Activated CD8-positive, alpha-beta T cell treated with anti-CD3 and anti-CD28 coated beads, Interleukin-2, amount 10 ng/mL, durations not matched to agents 7 days and 5 days (primary cell): Measurements from ENCODE around the gene ACADM. TPM values are rescaled to one million over a fixed set of nuclear protein-coding genes. Genes with fewer than 3 reads are reported as not detected.
"Not testable (repeated sequence)": the region's sequence is repeated elsewhere in the genome, so short reads cannot be mapped to it uniquely, and the experiment has no call there.

Experiments
- ATAC-seq: fragments of 150-1000 bp; cut with Tn5 transposase; one replicate; pipeline ENCODE4 v1.10.0; 2021; ENCODE audit warnings: moderate library complexity
- CTCF ChIA-PET: fragments of 350-600 bp; sonication (Branson Sonifier 250); formaldehyde crosslinking; loops from one replicate; lab custom pipeline; 2021; ENCODE audit warnings: antibody characterized with exemption; lab: Charles Lee
- POLR2A ChIA-PET: fragments of 350-600 bp; sonication (Branson Sonifier 250); formaldehyde crosslinking; loops from one replicate; lab custom pipeline; 2021; ENCODE audit warnings: antibody characterized with exemption; lab: Charles Lee
- DNase-seq: peaks from one replicate; pipeline ENCODE4 v3.0.0-alpha.2; 2020
- H3K27ac Mint-ChIP-seq: one replicate; pipeline ENCODE4 v1.8.0; 2021; ENCODE audit warnings: mild to moderate bottlenecking, mixed read lengths
- H3K27me3 Mint-ChIP-seq: one replicate; pipeline ENCODE4 v1.8.0; 2021; ENCODE audit warnings: low read depth, mixed read lengths
- H3K36me3 Mint-ChIP-seq: one replicate; pipeline ENCODE4 v1.8.0; 2021; ENCODE audit warnings: low read depth, mixed read lengths
- H3K4me1 Mint-ChIP-seq: one replicate; pipeline ENCODE4 v1.8.0; 2021; ENCODE audit warnings: low read depth, mixed read lengths
- H3K4me3 Mint-ChIP-seq: one replicate; pipeline ENCODE4 v1.8.0; 2021; ENCODE audit warnings: mild to moderate bottlenecking, mixed read lengths
- H3K9me3 Mint-ChIP-seq: one replicate; pipeline ENCODE4 v1.8.0; 2022; ENCODE audit warnings: mixed read lengths; ENCODE audit not compliant: insufficient read depth
- total RNA-seq, 2 experiments: library from RNA; stranded (reverse); gene quantifications; one replicate each; pipeline ENCODE4 v1.2.3, GENCODE V29; 2021

Gene ACADM
- total RNA-seq, 2 experiments from 2014 or later: 44.7 to 52.1 TPM

DNA sequence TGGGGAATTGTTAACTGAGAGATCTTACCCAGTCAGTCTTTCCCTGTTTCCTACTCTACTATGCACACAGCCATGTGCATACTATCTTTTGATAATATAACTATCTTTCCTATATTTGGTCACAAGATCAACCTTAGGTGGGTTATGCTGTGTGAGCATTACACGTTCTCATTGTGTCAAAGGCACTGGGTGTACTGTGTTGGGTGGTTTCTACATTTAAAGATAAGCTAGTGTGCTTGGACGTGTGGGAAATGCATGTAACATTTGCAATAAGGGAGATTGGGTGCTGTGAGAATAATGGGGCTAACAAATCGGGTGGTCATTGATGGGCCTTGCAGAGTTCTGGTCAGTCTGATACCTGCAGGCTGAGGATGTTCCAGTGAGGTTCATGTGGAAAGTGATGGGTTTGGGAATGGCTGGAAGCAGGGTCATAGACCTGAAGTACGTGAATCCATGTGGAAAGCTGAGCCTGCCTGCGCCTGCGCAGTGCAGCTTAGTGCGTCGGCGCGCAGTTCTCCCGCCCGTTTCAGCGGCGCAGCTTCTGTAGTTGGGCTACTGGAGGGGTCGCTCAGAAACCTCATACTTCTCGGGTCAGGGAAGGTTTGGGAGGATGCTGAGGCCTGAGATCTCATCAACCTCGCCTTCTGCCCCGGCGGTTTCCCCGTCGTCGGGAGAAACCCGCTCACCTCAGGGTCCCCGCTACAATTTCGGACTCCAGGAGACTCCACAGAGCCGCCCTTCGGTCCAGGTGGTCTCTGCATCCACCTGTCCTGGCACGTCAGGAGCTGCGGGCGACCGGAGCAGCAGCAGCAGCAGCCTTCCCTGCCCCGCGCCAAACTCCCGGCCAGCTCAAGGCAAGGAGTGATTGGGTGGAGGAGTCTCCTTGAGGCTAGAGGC is 72.1 kb downstream of the ACADM start, which contains the start of gene MSH4:
Gene MSH4 (plus strand): TSS at position 507 of the 897 bp plus-strand sequence. CDS start 104 bp downstream, at position 611.
- Mint-ChIP-seq H3K27me3 (no peaks in the 10 kb centered on the region), H3K4me3 (no peak within 1 kb of the TSS), H3K4me1 (peaks cover 20% of the 10 kb centered on the region), H3K36me3 (peaks cover 55% of the 10 kb centered on the region), H3K9me3 (no peaks in the 10 kb centered on the region), H3K27ac (no peak within 1 kb of the TSS)
- no peak for DNase-seq
- CTCF ChIA-PET: no interaction called here
- POLR2A ChIA-PET: interaction anchor here (3.3 kb wide), 1 partner anchor 11 kb away, joined by 21 read pairs; the partner anchor contains the start of gene RABGGTB
- ATAC-seq: peak; percentile 31

DNA sequence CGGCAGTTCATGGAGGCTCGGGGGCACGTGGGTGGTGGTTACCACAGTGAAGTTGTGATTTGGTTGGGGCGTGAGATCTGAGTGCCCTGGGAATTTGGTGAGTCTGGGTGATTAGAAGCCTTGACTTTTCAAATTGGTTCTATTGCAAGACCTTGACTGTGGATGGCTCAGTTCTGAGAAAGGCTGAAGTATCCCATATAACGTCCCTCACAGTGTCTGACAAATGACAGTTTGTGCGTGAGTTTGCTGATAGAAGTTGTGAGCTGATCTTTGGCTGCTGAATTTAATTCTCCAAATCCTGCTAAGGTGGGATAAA is 72.7 kb downstream of the ACADM start:
- ChIA-PET CTCF (no interaction called here), POLR2A (interaction anchor here (3.3 kb wide), 1 partner anchor 11 kb away, joined by 21 read pairs; the partner anchor contains the start of gene RABGGTB)
- DNase-seq (no peak), ATAC-seq (peak; percentile 23)
- no peaks in the 10 kb centered on the region for H3K27me3 Mint-ChIP-seq
- no peaks in the 10 kb centered on the region for H3K9me3 Mint-ChIP-seq
- H3K36me3 Mint-ChIP-seq: peaks cover 52% of the 10 kb centered on the region
- peaks cover 16% of the 10 kb centered on the region for H3K4me1 Mint-ChIP-seq
- H3K27ac Mint-ChIP-seq: no peak overlapping the region
- H3K4me3 Mint-ChIP-seq: no peak overlapping the region

DNA sequence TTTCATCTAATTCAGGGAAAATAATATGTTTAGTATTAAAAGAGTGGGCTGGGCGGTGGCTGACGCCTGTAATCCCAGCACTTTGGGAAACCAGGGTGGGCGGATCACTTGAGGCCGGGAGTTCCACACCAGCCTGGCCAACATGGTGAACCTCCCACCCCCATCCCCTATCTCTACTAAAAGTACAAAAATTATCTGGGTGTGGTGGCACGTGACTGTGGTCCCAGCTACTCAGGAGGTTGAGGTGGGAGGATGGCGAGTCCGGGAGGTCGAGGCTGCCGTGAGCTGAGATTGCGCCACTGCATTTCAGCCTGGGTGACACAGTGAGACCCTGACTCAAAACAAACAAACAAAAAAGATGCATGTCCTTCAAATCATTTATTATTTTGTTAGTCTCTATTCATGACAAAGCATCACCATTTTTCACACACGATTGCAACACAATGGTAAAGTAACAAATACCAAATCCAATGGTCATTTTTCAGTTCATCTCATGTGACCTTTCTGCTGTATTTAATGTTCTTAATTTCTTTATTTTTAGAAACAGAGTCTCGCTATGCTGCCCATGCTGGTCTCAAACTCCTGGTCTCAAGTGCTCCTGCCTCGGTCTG is 73.2 kb downstream of the ACADM start:
- Mint-ChIP-seq H3K27me3 (no peaks in the 10 kb centered on the region), H3K36me3 (peaks cover 47% of the 10 kb centered on the region), H3K4me3 (no peak overlapping the region), H3K27ac (peak overlapping the region; percentile 7), H3K4me1 (peaks cover 14% of the 10 kb centered on the region), H3K9me3 (no peaks in the 10 kb centered on the region)
- CTCF ChIA-PET: no interaction called here
- POLR2A ChIA-PET: interaction anchor here (3.3 kb wide), 1 partner anchor 12 kb away, joined by 21 read pairs; the partner anchor contains the start of gene RABGGTB
- DNase-seq: no peak
- ATAC-seq: no peak

DNA sequence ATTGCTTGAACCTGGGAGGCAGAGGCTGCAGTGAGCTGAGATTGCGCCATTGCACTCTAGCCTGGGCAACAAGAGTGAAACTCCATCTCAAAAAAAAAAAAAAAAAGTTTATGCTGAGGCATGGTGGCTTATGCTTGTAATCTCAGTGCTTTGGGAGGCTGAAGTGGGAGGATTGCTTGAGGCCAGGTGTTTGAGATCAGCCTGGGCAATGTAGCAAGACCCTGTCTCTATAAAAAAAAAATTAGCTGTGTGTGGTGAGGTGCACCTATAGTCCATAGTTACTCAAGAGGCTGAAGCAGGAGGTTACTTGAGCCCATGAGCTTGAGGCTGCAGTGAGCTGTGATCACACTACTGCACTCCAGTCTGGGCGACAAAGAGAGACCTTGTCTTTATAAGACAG is 77.0 kb downstream of the ACADM start:
- DNase-seq, H3K4me3 Mint-ChIP-seq, H3K27ac Mint-ChIP-seq, H3K4me1 Mint-ChIP-seq, ATAC-seq, H3K9me3 Mint-ChIP-seq, H3K27me3 Mint-ChIP-seq: not testable (repeated sequence)
- POLR2A ChIA-PET: interaction anchor here (0.6 to 1.9 kb wide), 2 partner anchors 15 to 165 kb away, joined by 3 to 6 read pairs; no protein-coding TSS in a partner anchor
- CTCF ChIA-PET: interaction anchor here (1.4 kb wide), 1 partner anchor 16 kb away, joined by 3 read pairs; the partner anchor contains the start of gene RABGGTB
- peaks cover 19% of the 10 kb centered on the region for H3K36me3 Mint-ChIP-seq

DNA sequence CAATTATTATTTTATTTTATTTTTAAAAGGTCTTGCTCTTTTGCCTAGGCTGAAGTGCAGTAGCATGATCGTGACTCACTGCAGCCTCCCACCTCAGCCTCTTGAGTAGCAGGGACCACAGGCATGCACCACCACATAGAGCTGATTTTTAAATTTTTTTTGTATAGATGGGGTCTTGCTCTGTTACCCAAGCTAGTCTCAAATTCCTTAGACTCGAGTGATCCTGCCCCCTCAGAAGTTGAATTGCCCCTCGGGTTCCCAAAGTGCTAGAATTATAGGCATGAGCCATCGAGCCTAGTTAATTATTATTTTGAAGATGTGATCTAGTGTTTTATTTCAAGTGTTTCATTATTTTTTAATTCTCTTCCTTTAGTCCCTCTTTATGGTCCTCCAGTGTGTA is 84.4 kb downstream of the ACADM start:
- Mint-ChIP-seq H3K4me1 (no peaks in the 10 kb centered on the region), H3K36me3 (no peaks in the 10 kb centered on the region), H3K9me3 (no peaks in the 10 kb centered on the region), H3K27me3 (no peaks in the 10 kb centered on the region), H3K4me3 (no peak overlapping the region), H3K27ac (no peak overlapping the region)
- ATAC-seq (no peak), DNase-seq (no peak)
- ChIA-PET CTCF (no interaction called here), POLR2A (no interaction called here)

DNA sequence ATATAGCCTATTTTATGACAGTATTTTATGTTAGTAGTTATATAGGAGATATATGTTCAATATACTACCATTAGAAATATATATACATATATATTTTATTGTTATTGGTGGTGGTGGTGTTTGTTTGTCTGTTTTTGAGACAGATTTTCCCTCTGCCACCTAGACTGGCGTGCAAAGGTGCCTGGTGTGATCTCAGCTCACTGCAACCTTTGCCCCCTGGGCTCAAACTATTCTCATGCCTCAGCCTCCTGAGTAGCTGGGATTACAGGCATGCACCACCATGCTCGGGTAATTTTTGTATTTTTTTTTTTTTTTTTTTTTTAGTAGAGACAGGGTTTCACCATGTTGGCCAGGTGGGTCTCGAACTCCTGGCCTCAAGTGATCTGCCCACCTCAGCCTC is 85.6 kb downstream of the ACADM start:
- H3K27me3 Mint-ChIP-seq, H3K4me3 Mint-ChIP-seq, POLR2A ChIA-PET, H3K4me1 Mint-ChIP-seq, H3K36me3 Mint-ChIP-seq, H3K9me3 Mint-ChIP-seq, CTCF ChIA-PET, ATAC-seq, H3K27ac Mint-ChIP-seq, DNase-seq: not testable (repeated sequence)

DNA sequence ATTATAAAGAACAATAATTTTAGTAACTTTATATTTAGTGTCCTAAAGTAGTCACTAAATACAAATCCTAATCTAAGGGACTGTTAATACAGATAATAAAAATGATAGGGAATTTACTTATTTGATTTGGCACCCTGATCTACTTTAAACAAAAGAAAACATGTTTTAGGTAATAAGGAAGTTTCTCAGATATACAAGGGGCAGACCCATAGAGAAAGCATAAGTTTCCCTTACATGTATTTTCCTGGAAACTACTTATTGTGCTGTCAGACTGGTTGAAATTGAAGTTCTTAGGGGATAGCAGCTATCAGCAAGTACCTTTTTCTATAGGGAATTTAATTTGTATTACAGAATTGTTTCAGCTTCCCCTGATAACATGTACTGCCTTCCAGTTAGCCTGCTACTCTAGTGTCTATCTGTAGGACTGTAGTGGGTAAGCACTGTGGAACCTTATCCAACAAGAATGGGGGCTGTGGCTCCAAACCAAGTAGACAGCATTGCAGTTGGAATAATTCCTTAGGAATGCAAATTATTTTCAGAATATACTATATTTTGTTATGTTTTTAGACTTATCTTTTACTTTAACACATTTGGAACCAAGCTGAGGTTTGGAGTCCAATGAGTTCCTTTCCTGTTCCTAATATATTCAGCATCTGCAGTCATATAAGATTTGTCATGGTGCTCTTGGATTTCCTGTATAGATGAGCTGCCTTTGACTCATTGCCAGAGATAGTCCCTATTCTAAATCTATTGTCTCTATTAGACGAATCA is 86.9 kb downstream of the ACADM start:
- Mint-ChIP-seq H3K4me1 (no peaks in the 10 kb centered on the region), H3K27me3 (no peaks in the 10 kb centered on the region), H3K27ac (no peak overlapping the region), H3K4me3 (no peak overlapping the region), H3K36me3 (no peaks in the 10 kb centered on the region), H3K9me3 (no peaks in the 10 kb centered on the region)
- no peak for DNase-seq
- ChIA-PET CTCF (no interaction called here), POLR2A (no interaction called here)
- no peak for ATAC-seq

DNA sequence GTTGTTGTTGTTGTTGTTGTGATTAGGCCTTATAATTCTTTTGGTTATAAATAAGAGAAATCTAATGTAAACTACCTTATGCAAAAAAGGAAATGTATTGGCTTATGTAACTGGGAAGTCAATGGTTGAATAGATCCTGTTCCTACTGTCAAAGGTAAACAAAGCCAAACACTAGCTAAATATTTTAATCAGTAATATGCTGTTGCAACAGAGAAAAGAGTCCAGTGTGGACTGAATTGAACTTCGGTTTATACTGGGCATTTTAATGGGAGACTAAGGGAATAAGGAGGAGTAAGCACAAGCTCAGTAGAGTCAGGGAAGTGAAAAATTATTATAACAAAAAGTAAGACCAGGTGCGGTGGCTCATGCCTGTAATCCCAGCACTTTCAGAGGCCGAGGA is 87.6 kb downstream of the ACADM start:
- H3K36me3 Mint-ChIP-seq: no peaks in the 10 kb centered on the region
- no peaks in the 10 kb centered on the region for H3K4me1 Mint-ChIP-seq
- ChIA-PET CTCF (no interaction called here), POLR2A (no interaction called here)
- H3K9me3 Mint-ChIP-seq: no peaks in the 10 kb centered on the region
- ATAC-seq (no peak), DNase-seq (no peak)
- H3K27me3 Mint-ChIP-seq: no peaks in the 10 kb centered on the region
- H3K4me3 Mint-ChIP-seq: no peak overlapping the region
- no peak overlapping the region for H3K27ac Mint-ChIP-seq

Other genes with a start within 250 kb of the ACADM start
- under 1 TPM; 0.21 to 0.26 TPM for gene SLC44A5, start 113.6 kb upstream of the ACADM start, total RNA-seq
- gene RABGGTB, start 61.5 kb downstream of the ACADM start, total RNA-seq: 10 to 100 TPM; 91.7 to 97.2 TPM
- gene MSH4, start 72.2 kb downstream of the ACADM start, total RNA-seq: under 1 TPM; 0.21 to 0.34 TPM
- not detected for gene ASB17, start 207.7 kb downstream of the ACADM start, total RNA-seq